ENCODE results near the gene CCDC54. TPM values are rescaled to one million over a fixed set of nuclear protein-coding genes. Genes with fewer than 3 reads are reported as not detected.

CCDC54 gene
- total and polyA plus RNA-seq, 2 of the 8 experiments (the other 6 are each of a cell fraction or from before 2014, with no cell fraction given), result not detected

- Histone ChIP-seq H2BK5ac (ENCODE audit: low read depth, low read length) (no peak overlapping the region), H4K5ac (ENCODE audit: insufficient read length, low read depth, low read length) (no peak overlapping the region), H3K27me3 (replicated peaks in 1 of 4; ENCODE audit: control insufficient read depth in 3 of 4, extremely low read depth in 1 of 4, insufficient read depth in 3 of 4, low read length in 3 of 4) (no peaks in the 10 kb centered on the region), H3K4ac (replicated peaks; ENCODE audit: insufficient read length, low read depth, low read length) (no peak overlapping the region), H2BK12ac (ENCODE audit: low read depth, low read length) (no peak overlapping the region), H3K79me2 (ENCODE audit: control insufficient read depth in 1 of 2, insufficient read depth in 2 of 2, low read length in 2 of 2) (no peaks in the 10 kb centered on the region), H2AK5ac (ENCODE audit: low read depth, low read length) (no peak overlapping the region), H3K9ac (replicated peaks in 1 of 4; ENCODE audit: extremely low read depth in 1 of 4, low read depth in 3 of 4, low read length in 3 of 4) (no peak overlapping the region), H2BK120ac (replicated peaks; ENCODE audit: low read depth, low read length) (no peak overlapping the region), H3K36me3 (ENCODE audit: control insufficient read depth in 2 of 4, insufficient read depth in 4 of 4, low read length in 3 of 4) (no peaks in the 10 kb centered on the region), H3K14ac (ENCODE audit: insufficient read length) (no peak overlapping the region), H3K23me2 (ENCODE audit: low read depth, low read length) (no peaks in the 10 kb centered on the region), H3K4me3 (ENCODE audit: extremely low read depth in 1 of 4, insufficient read depth in 2 of 4, low read depth in 3 of 4, low read length in 4 of 4) (no peak overlapping the region), H2BK20ac (ENCODE audit: low read length) (no peak overlapping the region), H3K27ac (ENCODE audit: low read depth, low read length) (no peak overlapping the region), H2AFZ (ENCODE audit: low read length) (no peak overlapping the region), H3K9me3 (ENCODE audit: insufficient read depth in 2 of 2, low read depth in 1 of 2, low read length in 1 of 2) (peaks cover 0 to 4% of the 10 kb centered on the region in 2 experiments; a peak in 1 of 4 replicates), H3K56ac (replicated peaks; ENCODE audit: insufficient read length, low read depth, low read length) (no peak overlapping the region), H4K8ac (ENCODE audit: extremely low read depth, insufficient read depth, low read length) (no peak overlapping the region), H4K20me1 (replicated peaks in 1 of 2; ENCODE audit: control insufficient read depth in 1 of 2, insufficient read depth in 2 of 2, low read length in 2 of 2) (no peaks in the 10 kb centered on the region), H3K18ac (ENCODE audit: extremely low read depth, low read length) (no peak overlapping the region), H3K79me1 (ENCODE audit: low read depth, low read length) (no peaks in the 10 kb centered on the region), H3K23ac (ENCODE audit: insufficient read length) (no peak overlapping the region), H2BK15ac (ENCODE audit: low read length) (no peak overlapping the region), H4K91ac (replicated peaks; ENCODE audit: insufficient read length, low read length) (no peak overlapping the region), H3K4me1 (replicated peaks in 1 of 4; ENCODE audit: control insufficient read depth in 3 of 4, insufficient read depth in 4 of 4, low read length in 3 of 4) (no peaks in the 10 kb centered on the region), H3K4me2 (ENCODE audit: insufficient read depth in 1 of 2, low read depth in 2 of 2, low read length in 2 of 2) (no peak overlapping the region)
- 81% methylated on average over 3 of the region's 3 CpGs; no CpG with 5 or more reads in 1 of the 2 experiments for WGBS, 2 experiments (ENCODE audit: extremely low coverage in 1 of 2, insufficient coverage in 1 of 2, insufficient read length in 1 of 2, insufficient replicate concordance in 2 of 2, low coverage in 1 of 2, low lambda C conversion rate in 2 of 2, missing lambda C conversion rate in 1 of 2)
- ChIA-PET CTCF (ENCODE audit: partially characterized antibody) (interaction anchor here (0.6 to 1.4 kb wide), 4 partner anchors 10 to 134 kb away, joined by 3 read pairs; no protein-coding TSS in a partner anchor), POLR2A (ENCODE audit: partially characterized antibody) (no interaction called here)
- FAIRE-seq (no peak), DNase-seq (ENCODE audit: low read depth in 1 of 2, low spot score in 2 of 2) (no peak)
- TF ChIP-seq SP2 (IDR thresholded peaks at IDR 0.05; ENCODE audit: low read length), result no peak
- no peak for TF ChIP-seq TEAD4 (IDR thresholded peaks at IDR 0.05; ENCODE audit: low read depth, low read length)
- no peak for TF ChIP-seq JUND (IDR thresholded peaks at IDR 0.05; ENCODE audit: low read length)
- TF ChIP-seq ASH2L (IDR thresholded peaks at IDR 0.05; ENCODE audit: low read length), result no peak
- no peak for TF ChIP-seq SAP30 (IDR thresholded peaks at IDR 0.05; ENCODE audit: insufficient read depth, insufficient replicate concordance, low read length)
- TF ChIP-seq CHD1 (IDR thresholded peaks at IDR 0.05; ENCODE audit: low read depth, low read length), result no peak
- no peak for TF ChIP-seq NANOG (IDR thresholded peaks at IDR 0.05; ENCODE audit: insufficient read depth, low read depth, low read length, poor library complexity, severe bottlenecking)
These were observed 27.7 kb downstream of the CCDC54 start for GRCh38 chr3:107404727-107405469.
